ENCODE data around the gene PHIP. TPM values are rescaled to one million over a fixed set of nuclear protein-coding genes. Genes with fewer than 3 reads are reported as not detected.
"Not testable (repeated sequence)": the region's sequence is repeated elsewhere in the genome, so short reads cannot be mapped to it uniquely, and the experiment has no call there.

Gene PHIP
- total RNA-seq, 6 donors from 2014 or later: 19.3 to 74.7 (median 25.8) TPM

DNA sequence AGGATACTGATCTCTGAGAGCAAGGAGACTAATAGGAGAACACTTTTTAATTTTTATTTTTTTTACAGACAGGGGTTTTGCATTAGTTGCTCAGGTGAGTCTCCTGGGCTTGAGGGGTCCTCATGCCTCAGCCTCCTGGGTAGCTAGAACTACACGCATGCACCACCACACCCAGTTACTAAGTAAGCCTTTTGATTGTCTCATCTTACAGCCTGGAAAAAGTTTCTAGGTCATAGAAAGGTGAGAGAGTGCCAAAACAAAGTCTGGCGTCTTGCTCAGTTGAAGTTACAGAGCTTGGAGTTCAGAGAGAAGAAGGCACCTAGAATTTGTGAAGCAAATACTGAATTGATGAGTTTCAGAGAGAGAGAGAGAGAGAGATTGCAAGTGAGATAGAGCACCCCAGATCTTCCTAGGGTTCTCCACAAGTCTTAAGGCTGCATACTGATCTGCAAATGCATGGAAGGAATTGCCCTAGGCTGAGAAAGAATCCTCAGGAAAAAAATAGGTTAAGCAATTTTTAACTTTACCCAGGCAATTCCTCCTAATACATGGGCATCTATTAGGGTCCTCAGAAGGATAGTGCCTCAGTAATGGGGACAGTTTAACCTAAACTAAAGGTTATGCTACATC, 37.6 kb upstream of the PHIP start:
- 46 to 55% methylated on average over 2 of the region's 2 CpGs for WGBS, 2 donors
- no peak overlapping the region for H3K4me3 ChIP-seq
- no peaks in the 10 kb centered on the region for H3K36me3 ChIP-seq
- TF ChIP-seq, protein P1, sequence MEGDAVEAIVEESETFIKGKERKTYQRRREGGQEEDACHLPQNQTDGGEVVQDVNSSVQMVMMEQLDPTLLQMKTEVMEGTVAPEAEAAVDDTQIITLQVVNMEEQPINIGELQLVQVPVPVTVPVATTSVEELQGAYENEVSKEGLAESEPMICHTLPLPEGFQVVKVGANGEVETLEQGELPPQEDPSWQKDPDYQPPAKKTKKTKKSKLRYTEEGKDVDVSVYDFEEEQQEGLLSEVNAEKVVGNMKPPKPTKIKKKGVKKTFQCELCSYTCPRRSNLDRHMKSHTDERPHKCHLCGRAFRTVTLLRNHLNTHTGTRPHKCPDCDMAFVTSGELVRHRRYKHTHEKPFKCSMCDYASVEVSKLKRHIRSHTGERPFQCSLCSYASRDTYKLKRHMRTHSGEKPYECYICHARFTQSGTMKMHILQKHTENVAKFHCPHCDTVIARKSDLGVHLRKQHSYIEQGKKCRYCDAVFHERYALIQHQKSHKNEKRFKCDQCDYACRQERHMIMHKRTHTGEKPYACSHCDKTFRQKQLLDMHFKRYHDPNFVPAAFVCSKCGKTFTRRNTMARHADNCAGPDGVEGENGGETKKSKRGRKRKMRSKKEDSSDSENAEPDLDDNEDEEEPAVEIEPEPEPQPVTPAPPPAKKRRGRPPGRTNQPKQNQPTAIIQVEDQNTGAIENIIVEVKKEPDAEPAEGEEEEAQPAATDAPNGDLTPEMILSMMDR (IDR thresholded peaks at IDR 0.05): no peak
- TF ChIP-seq POLR2AphosphoS5 (IDR thresholded peaks at IDR 0.05) (no peak), POLR2A (IDR thresholded peaks at IDR 0.05) (no peak), EP300 (IDR thresholded peaks at IDR 0.05) (no peak)
- no peak overlapping the region for H3K27ac ChIP-seq
- no peaks in the 10 kb centered on the region for H3K4me1 ChIP-seq
- DNase-seq (no peak), ATAC-seq (ENCODE audit: low FRiP score in 2 of 2) (no peak)
- H3K27me3 ChIP-seq: no peaks in the 10 kb centered on the region
- H3K9me3 ChIP-seq: no peaks in the 10 kb centered on the region

DNA sequence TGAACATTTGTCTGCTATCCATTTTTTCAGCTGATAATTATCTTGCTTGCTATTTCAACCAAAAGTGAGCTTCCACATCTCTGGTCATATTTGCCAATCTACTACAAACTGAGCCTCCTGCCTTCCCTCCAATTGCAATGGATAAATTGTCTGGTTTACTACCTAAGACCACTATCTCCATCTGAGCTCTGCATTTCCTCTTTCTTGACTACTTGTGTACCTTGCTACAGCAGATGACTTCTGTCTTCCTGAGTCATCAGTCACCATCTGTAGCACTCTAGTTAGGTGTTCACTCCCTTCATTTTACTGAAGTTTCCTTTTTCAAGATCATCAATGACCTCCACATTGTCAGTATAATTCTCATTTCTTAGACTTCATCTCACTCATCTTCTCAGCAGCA, 33.5 kb upstream of the PHIP start:
- ATAC-seq (ENCODE audit: low FRiP score in 2 of 2): no peak

DNA sequence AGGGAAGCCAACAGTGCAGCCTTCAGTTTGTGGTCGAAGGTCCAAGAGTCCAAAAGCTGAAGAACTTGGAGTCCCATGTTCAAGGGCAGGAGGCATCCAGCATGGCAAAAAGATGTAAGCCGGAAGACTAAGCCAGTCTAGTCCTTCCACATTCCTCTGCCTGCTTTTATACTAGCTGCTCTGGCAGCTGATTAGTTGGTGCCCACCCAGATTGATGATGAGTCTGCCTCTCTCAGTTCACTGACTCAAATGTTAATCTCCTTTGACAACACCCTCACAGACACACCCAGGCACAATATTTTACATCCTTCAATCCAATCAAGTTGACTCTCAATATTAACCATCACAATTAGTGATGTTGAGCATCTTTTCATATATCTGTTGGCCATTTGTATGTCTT, 23.1 kb upstream of the PHIP start:
- 85% methylated on average over 2 of the region's 2 CpGs for WGBS, 2 donors
- Histone ChIP-seq H3K4me3 (no peak overlapping the region), H3K36me3 (no peaks in the 10 kb centered on the region), H3K27ac (no peak overlapping the region), H3K9me3 (no peaks in the 10 kb centered on the region), H3K27me3 (no peaks in the 10 kb centered on the region), H3K4me1 (no peaks in the 10 kb centered on the region)
- no peak for DNase-seq
- TF ChIP-seq, protein P1 (IDR thresholded peaks at IDR 0.05): no peak
- no peak for TF ChIP-seq POLR2A (IDR thresholded peaks at IDR 0.05)
- no peak for TF ChIP-seq EP300 (IDR thresholded peaks at IDR 0.05)
- ATAC-seq (ENCODE audit: low FRiP score in 2 of 2): no peak

More for the DNA sequence above, 33.5 kb upstream of the PHIP start:
- H3K27me3 ChIP-seq: no peaks in the 10 kb centered on the region
- no peaks in the 10 kb centered on the region for H3K9me3 ChIP-seq
- H3K27ac ChIP-seq: no peak overlapping the region
- no peak overlapping the region for H3K4me3 ChIP-seq
- no peaks in the 10 kb centered on the region for H3K36me3 ChIP-seq
- no peak for DNase-seq
- no peaks in the 10 kb centered on the region for H3K4me1 ChIP-seq
- no peak for TF ChIP-seq POLR2AphosphoS5 (IDR thresholded peaks at IDR 0.05)
- no peak for TF ChIP-seq EP300 (IDR thresholded peaks at IDR 0.05)
- TF ChIP-seq POLR2A (IDR thresholded peaks at IDR 0.05): no peak
- TF ChIP-seq, protein P1 (IDR thresholded peaks at IDR 0.05): no peak

DNA sequence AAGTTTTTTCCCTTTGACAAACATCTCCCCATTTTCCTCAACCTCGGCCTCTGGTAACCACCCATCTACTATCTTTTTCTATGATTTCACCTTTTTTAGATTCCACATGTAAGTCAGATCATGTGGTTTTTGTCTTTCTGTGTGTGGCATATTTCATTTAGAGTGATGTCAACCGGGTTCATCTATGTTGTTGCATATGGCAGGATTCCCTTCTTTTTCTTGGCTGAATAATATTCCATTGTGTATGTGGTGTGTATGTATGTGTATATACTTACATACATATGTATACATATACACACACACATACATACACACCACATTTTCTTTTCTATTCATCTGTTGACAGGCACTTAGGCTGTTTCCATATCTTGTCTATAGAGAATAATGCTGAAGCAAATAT, 22.2 kb upstream of the PHIP start:
- no peaks in the 10 kb centered on the region for H3K4me1 ChIP-seq
- no peak for TF ChIP-seq POLR2A (IDR thresholded peaks at IDR 0.05)
- TF ChIP-seq, protein P1 (IDR thresholded peaks at IDR 0.05): no peak
- TF ChIP-seq POLR2AphosphoS5 (IDR thresholded peaks at IDR 0.05): no peak
- TF ChIP-seq EP300 (IDR thresholded peaks at IDR 0.05): no peak
- H3K9me3 ChIP-seq: no peaks in the 10 kb centered on the region
- no peak for ATAC-seq (ENCODE audit: low FRiP score in 2 of 2)
- H3K4me3 ChIP-seq: no peak overlapping the region
- H3K36me3 ChIP-seq: no peaks in the 10 kb centered on the region
- H3K27ac ChIP-seq: no peak overlapping the region
- DNase-seq: no peak
- H3K27me3 ChIP-seq: no peaks in the 10 kb centered on the region
- WGBS, 2 donors: 92 to 95% methylated on average over 2 of the region's 2 CpGs

GRCh38 chr6:79094938-79095337, 16.9 kb upstream of the PHIP start:
- H3K4me1 ChIP-seq: no peaks in the 10 kb centered on the region
- DNase-seq (no peak), ATAC-seq (ENCODE audit: low FRiP score in 2 of 2) (no peak)
- H3K4me3 ChIP-seq: no peak overlapping the region
- no peak overlapping the region for H3K27ac ChIP-seq
- H3K36me3 ChIP-seq: no peaks in the 10 kb centered on the region
- H3K27me3 ChIP-seq: no peaks in the 10 kb centered on the region
- H3K9me3 ChIP-seq: no peaks in the 10 kb centered on the region
- no peak for TF ChIP-seq POLR2AphosphoS5 (IDR thresholded peaks at IDR 0.05)
- TF ChIP-seq EP300 (IDR thresholded peaks at IDR 0.05): no peak
- TF ChIP-seq, protein P1 (IDR thresholded peaks at IDR 0.05): no peak
- no peak for TF ChIP-seq POLR2A (IDR thresholded peaks at IDR 0.05)

- ATAC-seq (ENCODE audit: low FRiP score in 2 of 2); H3K4me3 ChIP-seq; H3K27me3 ChIP-seq; H3K27ac ChIP-seq; H3K36me3 ChIP-seq; H3K9me3 ChIP-seq; H3K4me1 ChIP-seq; DNase-seq: not testable (repeated sequence)
- 79 to 88% methylated on average over 5 of the region's 5 CpGs for WGBS, 2 donors
Measured at GRCh38 chr6:79091801-79092200, 13.7 kb upstream of the PHIP start.

Data from upper lobe of left lung (tissue), 6 donors.